Activated CD8-positive, alpha-beta memory T cell treated with anti-CD3 and anti-CD28 coated beads, Interleukin-2, amount 50 U/mL, for 48 hours (primary cell): ENCODE data around the gene FGF14.
"Not testable (repeated sequence)": the region's sequence is repeated elsewhere in the genome, so short reads cannot be mapped to it uniquely, and the experiment has no call there.

Source experiments
- DNase-seq: peaks from one replicate; pipeline ENCODE4 v3.0.0-alpha.2; 2020

The FGF14 gene

DNA sequence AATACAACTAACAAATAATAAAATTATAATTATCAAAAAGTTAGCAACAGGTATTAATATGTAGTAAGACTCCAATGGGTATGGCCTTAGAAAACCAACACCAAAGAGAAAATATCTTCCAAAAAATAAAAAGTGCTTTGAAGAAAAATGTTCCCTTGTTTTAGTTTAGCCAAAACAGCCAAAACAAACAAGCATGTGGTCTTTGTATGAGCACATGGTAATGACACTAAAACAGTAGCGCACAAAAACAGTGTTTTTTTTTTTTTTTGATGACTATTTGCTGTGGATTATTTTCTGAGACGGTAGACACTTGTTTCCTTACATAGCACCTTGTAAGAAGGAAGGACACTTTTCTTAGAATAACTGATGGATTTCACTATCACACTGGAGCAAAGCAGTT is 490.1 kb downstream of the FGF14 start:
- no peak for DNase-seq

DNA sequence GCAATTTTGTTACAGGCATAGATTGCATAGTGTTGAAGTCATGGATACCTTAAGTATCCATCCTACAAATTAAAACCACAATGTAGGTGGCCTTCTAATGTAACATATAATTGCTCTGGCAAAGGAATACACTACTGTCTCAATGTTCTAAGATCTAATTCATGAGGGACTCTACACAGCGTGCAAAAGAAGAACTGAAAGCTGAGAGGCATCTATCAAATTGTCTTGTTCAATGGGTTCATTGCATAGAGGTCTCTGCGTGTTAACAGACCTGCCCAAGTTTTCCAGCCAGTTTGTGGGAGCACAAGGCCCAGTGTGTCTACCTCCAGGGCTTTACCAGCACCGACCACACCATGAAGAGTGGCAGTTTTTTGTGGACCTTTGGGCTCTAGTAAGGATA is 498.0 kb downstream of the FGF14 start:
- DNase-seq, result no peak

DNA sequence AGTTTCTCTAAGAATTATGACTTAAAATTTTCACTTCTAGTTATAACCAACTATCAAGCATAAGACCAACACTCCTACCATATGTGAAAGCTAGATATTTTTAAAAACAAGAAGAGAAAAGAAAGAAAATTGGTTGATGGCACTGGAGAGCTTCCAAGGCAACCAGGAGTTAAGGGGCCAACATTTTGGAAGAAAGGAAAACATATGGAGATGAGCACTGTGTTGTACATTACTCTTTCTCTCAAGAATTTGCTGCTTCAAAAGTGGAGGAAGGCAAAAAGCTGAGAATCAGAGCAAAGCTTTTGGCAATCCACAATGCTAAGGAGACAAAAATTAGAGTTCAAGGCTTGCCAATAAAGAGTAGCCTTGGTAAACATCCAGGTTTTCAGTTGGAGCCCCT is 503.2 kb downstream of the FGF14 start:
- no peak for DNase-seq

DNA sequence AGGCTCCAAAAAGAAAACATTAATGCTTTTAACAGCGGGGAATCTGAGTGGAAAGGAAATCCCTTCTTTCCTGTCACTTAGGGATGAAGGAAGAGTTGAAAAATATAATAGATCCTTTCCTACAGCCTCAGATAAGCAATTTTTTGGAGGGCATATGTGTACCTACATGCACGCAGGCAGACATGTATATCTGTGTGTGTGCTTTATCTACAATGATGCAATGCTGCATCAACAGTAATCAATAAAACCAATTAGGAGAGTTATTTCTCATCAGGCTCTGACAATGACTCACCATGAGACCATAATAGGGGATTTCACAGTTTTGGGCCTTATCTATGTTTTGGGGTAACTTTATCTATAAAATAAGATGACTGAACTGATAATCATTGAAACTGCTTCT is 505.3 kb downstream of the FGF14 start:
- DNase-seq, result no peak

DNA sequence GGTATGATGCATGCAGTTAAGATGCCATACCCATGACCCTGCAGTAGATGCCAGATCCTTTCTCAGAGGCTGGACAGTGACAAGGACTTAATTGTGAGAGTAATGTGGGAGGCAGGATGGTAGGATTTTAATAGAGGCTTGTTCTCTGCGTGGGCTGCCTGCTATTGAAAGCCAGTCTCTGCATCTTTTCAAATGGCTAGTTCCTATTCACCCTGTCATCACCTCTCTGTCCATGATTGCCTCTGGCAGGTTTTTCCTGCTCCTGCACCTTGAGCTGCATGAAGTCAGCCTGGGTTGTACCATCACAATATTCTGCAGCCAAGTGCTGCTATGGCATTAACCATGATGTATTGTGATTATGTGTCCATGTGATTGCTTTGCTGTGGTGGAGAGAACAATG is 508.8 kb downstream of the FGF14 start:
- no peak for DNase-seq

DNA sequence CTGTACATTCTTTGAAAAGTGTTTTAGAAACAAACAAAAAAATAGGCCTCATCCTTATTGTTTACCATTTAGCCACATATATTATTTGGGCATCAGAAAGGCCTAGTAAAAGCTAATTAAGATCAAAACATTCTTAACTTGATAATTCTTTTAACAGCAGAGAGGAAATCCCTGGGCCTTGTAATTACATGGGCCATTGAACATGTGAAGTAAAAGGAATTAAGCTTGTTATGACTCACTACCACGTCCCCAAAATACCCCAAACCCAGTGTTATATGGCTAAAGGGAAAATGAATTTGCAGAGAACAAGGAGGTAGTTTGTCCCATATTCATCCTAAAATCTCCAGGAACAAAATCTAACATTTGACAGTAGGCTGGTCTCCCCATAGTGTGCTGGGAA is 509.6 kb downstream of the FGF14 start:
- no peak for DNase-seq

DNA sequence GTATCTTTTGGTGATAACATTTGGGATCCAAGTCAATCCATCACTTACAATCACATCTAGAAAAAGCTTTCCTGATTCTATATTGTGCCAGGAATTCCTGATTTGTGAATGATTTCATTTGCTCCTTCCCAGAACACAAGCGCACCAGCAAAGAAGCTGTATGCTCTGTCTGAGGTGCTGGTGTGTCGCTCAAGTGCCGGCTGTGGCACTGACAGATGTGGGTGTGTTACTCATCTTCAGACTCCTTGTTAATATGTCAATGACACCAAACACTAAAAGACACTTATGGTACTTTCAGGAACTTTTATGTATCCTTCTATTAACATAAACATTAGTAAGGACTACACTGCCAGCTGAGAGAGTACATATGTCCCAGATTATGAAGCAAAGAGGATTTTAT is 520.3 kb downstream of the FGF14 start:
- no peak for DNase-seq

DNA sequence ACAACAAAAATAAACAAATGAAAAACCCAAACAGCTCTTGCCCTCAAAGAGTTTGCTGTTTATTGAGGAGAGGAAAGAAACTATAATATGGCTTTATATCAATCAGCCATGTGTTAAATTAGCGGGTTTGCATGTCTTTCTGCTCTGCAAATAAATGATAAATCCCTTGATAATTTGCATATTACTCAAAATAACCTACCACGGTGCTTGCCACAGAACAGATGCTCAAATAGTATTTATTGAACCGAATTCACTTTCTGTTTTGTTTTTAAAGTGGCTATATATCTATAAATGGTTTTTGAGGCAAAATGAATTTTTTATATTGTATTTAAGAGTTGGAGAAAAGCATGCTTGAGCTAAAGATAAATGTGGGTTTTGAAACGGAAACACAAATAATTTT is 521.3 kb downstream of the FGF14 start:
- no peak for DNase-seq

DNA sequence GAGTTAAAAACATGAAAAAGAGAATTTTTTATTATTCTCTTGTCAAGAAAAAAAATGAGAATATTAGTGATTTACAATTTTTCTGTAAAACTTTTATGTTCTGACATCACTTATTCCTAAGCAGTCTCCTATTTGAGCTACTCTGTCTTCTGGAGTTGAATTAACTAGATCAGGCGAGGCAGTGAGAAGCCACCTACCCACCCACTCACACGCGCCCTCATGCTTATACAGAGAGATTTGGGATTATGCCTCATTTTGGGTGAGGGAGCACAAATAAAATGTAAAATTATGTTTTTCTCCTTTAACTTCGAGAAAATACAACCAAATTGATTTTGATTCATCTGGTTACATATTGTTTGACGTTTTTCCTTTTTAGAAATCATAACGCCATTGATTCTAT is 524.9 kb downstream of the FGF14 start:
- DNase-seq, result no peak

DNA sequence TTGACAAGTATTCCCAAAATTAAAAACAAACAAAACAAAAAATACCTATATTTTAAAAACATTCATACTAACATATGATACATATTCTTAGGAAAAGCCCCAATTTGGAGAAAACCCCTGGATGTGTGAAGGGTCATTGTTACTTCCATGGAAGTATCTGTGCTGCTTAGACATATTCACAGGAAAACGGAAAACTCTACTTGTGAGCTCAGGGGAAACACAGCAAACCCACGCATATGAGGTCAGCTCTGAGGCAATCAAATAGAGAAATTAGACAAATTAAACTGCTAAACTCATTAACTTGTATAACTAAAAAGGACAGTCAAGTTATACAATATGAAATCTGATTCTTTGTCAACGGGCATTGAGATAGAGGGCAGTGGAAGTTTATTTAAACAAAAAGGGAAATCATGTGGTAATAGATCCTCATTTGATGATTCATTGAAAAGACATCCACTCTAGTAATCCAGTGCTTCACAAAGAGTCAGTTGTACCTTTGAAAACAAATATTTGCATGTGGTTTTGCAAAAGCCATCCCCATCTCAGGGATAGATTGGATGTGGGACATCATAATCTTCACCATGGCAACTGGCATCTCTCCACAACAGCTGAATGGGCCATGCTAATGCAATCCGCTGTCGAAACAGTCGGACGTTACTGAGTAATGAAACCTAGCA is 526.0 kb downstream of the FGF14 start:
- no peak for DNase-seq

DNA sequence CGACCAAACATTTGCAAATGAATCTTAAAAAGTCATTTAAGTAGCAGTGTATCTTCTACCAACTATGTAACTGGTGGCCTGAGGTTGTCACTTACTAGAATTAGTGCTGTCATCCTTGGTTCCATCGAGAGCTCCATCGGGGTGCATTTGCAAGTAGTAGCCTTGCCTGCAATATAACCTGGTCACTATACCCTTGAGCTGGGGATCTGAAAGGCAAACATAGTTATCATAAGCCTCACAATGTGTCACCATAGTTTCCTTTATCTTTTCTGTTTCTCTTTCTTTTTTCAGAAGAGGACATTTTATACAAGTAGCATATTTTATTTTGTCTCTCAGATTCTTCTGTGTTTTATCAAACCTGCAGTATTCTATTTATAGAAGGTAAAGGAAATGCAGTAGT is 526.8 kb downstream of the FGF14 start:
- DNase-seq, result no peak

DNA sequence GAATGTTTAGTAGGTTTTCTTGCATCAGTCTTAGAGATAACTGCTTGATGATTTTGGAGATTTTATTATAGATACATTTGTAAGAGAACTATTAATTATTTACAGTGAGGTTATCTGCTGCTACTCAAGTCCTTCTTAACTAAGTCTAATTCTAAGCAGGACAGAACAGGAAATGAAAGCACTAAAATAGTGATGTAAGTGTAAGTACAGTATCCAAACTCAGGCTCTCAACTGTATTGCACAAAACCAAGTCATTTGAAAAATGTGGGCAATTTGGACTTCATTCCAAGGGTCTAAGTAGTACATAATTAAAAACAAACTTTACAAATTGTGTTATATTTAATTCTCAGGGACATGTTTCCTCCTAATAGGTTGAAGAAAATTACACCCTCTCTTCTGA is 532.3 kb downstream of the FGF14 start:
- no peak for DNase-seq

DNA sequence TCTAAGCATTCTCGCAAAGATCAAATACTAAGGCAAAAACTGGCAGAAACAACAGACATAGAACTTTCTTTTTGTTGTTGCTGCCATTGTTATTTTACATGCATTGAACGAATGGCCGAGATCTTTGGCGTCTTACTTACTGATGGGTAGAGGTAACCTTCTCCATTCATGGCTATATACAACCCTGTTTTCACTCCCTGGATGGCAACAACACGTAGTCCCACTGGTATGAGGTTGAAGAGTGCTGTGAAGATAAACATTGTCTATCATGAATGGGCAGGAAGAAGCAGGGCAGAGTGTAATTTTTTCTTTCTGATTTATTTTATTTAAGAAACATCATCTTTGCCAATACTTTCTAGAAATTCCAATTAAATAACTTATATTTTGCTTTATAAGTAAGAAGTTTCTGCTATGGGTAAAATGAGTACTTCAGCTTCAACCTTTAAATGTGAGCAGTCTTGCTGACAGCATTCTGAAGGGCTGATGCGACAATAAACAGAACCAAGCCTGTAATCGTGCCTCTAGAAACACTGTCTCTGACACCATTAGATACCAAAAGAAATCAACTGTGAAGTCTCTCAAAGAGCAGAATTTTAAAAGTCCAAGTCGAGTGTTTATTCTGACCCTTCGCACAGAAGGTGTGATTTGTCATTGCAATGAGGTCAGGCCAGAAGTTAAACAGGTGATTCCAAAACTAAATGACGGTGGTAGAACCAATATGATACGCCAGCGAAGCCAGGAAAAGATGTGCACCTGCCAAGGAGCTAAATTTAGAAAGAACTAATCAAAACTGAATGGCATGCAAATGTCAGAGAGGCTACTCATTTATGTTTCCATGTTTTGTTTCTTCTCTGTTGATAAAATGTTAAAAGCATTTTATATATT is 533.0 kb downstream of the FGF14 start:
- no peak for DNase-seq

DNA sequence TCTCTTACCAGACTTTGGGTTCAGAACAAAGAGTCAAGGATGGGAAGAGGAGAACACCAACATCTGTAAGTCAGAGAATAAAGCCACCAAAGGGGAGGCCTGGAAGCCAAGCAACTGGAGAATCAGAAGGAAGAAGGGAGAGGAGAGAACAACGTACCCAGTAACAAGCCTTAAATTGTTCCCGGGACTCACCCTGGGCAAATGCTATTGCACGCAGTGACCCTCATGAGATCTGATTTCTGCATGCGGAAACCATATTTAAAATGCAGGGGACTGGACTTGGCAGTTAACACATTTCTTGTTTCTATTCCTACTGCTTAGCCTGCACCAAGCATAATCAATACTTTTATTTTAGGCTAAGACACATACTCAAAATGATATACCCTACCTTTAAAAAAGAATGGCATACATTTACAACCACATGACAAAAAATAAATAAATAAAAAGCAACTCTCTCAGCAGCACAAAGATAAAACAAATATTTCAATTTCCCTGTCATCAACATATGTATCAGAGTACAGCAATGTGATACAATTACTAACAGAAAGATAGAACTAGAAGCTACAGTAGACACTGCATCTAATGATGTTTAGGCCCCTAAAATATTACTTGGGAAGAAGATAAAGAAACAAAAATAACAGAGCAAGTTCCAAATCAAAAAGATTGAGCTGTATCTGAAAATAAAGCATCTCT is 534.8 kb downstream of the FGF14 start:
- DNase-seq, result no peak

DNA sequence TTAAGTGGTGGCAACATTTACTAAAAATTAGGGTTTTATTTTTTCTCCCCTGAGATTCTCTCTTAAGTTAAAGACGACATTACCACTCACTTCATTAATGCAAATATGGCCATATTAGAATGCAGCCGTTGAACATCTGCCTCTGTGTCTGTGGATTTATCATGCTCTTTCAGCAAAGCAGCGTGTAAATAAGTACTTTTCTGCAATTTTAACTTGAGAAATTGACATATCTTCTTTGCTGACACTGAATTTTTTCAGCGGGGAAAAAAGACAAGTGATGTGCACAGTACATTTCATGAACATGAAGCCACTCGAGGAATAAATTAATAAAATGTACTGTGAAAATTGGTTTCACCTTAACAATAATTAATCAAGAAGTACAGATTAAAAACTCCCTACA is 543.0 kb downstream of the FGF14 start:
- no peak for DNase-seq

DNA sequence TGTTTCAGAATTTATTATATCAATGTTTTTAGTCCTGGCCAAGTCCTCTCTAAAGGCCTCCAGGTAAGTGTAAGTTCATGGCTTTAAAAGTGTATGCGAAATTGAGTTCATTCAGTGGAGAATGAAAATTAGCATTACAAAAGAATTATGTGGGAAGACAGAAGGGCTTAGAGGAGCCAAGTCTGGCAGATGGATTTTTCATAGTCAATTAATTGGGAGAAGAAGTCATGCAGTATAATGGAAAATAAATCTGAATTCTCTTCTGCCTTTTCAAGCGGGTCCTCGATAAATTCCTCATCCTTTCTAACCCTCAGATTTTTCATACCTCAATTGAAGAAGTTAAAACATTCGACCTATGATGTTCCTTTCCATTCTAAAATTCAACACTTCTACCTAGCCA is 555.1 kb downstream of the FGF14 start:
- DNase-seq, result no peak

DNA sequence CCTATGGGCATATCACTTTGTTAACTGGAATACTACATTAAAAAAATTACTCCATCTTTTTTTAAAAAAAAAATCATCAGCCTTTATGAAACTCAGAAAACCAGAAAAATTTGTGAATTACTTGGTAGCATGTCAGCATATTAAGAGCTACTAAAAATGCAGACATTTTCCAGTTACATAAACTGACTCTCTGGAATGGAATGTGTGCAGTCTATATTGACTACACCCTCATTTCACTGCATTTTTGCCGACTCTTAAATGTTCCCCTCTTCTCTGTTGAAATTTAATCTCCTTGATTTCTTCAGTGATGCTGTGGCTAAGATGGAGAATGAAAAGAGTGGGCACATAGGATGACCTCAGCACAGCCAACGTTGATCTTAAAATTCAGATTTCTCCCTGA is 555.6 kb downstream of the FGF14 start:
- no peak for DNase-seq

DNA sequence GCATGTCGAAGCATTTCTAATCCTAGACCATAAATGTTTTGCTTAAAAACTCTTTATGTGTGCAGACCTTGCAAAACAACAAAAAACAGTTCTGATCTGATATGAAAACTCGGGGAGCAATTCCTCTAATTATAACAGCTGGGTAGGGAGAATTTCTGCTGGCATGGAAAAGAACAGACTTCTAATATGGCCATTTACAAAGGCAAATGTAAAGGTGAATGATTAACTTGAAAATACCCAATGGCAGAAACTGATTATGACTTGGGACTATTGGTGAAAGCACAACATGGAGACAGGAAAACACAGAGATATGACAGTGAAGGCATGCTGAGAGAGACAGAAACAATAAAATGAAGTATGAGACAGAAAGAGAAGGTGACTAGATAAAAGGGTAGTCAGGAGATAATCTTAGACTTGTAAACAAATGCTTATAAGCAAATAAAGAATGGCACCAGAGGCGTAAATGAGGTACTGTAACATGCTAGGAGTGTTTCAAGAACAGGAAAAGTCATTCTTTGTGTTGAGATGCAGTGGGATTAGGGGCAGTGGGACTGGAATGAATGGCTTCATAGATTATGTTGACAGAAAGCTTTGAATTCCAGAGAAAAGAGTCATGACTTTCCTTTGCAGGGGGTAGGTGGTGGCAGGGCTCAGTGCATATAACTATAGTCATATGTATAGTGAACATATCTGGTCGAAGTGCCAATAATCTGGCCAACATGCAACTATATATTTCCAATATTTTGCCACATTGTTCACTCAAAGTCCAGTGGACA is 556.4 kb downstream of the FGF14 start:
- no peak for DNase-seq

DNA sequence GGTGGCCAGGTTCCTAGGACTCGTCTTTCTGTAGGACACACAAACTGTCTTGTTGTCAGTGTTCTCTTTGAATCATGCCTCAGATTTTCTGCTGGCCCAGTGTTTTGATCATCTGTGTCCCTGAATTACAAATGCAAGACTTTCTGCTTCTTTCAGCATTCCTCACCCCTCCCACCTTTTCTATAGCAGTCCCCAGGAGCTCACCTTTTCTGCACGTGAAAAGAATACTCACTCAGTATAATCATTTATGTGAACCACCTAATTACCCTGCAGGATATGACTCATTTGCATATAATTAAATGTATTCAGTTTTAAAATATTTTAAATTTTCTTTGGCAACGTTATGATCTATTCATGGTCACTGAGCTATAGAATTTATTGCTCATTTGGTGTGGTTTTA is 560.1 kb downstream of the FGF14 start:
- DNase-seq, result no peak

DNA sequence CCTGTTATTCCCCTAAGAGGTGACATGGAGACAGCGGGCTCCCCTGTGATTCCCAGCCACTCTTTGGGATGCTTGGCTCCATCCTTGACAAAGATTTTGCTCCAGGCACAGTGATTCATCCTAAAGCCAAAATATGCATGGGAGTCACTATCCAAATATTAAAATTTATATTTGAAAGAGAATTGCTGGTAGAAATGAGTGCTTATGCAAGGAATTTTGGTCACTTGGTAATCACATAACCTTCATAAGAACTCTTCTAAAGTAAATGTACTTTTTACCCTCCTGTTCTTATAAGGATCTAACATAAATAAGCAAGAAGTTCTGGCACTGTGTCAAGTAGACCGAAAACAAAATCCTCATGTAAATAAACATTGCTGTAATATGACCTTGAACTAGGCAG is 563.5 kb downstream of the FGF14 start:
- no peak for DNase-seq

DNA sequence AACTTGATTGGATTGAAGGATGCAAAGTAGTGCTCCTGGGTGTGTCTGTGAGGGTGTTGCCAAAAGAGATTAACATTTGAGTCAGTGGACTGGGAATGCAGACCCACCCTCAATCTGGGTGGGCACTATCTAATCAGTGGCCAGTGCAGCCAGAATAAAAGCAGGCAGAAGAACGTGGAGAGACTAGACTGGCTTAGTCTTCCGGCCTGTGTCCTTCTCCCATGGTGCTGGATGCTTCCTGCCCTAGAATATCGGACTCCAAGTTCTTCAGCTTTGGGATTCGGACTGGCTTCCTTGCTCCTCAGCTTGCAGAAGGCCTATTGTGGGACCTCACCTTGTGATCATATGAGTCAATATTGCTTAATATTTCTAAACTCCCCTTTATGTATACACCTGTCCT is 564.1 kb downstream of the FGF14 start:
- DNase-seq, result not testable (repeated sequence)

DNA sequence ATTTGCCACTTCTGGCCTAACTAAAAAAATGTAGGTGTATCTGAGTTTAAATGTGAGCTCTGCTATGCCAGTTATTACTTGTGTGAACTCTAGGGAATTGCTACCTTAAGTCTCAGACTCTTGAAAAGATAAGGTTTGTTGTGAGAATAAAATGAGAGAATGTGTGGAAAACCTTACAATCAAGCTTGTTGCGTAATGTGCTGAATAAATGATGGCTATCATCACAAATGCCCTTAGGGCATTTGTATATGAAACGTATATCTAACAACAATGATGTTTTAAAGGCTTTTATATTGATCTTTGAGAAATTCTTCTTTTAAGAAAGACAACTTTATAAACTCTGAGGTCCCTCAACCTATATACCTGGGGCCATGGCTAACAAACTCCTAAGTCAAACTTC is 564.6 kb downstream of the FGF14 start:
- no peak for DNase-seq

DNA sequence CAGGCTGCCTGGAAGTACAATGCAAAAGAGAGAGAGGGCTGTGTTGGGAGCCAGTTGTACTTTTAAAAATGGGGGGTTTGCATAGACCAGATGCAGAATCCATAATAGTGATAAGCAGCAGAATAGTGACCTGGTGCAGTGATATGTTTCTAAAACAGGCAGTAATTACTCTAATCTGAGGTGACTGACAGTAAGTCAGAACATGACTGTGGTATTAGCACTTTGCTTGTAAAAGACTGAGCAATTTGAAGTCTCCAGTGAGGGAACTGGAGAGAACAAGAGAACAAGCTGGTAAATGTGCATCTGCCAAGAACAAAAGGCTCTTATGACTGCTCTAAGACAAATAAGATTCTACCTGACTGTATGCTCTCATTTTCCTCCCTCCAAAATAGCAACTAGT is 565.9 kb downstream of the FGF14 start:
- DNase-seq, result no peak
